ENCODE results near the gene NUP37.

NUP37 gene

GRCh38 chr12:102050660-102051430, 69.1 kb downstream of the NUP37 start:
- H3K27me3 ChIP-seq (ENCODE audit: insufficient read depth, low read length, poor library complexity, severe bottlenecking) = no peaks in the 10 kb centered on the region
- no peaks in the 10 kb centered on the region for H3K9me2 ChIP-seq (replicated peaks; ENCODE audit: low read depth, low read length)
- H3K36me3 ChIP-seq (ENCODE audit: insufficient read depth, low read length) = no peaks in the 10 kb centered on the region
- H2AFZ ChIP-seq (ENCODE audit: low read length) = no peak overlapping the region
- H3K4me1 ChIP-seq (ENCODE audit: insufficient read depth, low read length, poor library complexity, severe bottlenecking) = no peaks in the 10 kb centered on the region
- H4K20me1 ChIP-seq (ENCODE audit: insufficient read depth, low read length, poor library complexity, severe bottlenecking) = no peaks in the 10 kb centered on the region
- H3K79me2 ChIP-seq (ENCODE audit: insufficient read depth, low read length) = no peaks in the 10 kb centered on the region
- no peak overlapping the region for H3K9ac ChIP-seq (ENCODE audit: low read depth, low read length, poor library complexity, severe bottlenecking)
- no peak for TF ChIP-seq CTCF (conservative IDR thresholded peaks at IDR 0.05; ENCODE audit: low read length)
- TF ChIP-seq EZH2phosphoT487 (IDR thresholded peaks at IDR 0.05; ENCODE audit: borderline replicate concordance) = no peak
- no peak overlapping the region for H3K4me3 ChIP-seq (ENCODE audit: low read length, poor library complexity, severe bottlenecking)
- no peaks in the 10 kb centered on the region for H3K9me3 ChIP-seq (ENCODE audit: insufficient read depth, low read depth, low read length)
- H3K4me2 ChIP-seq (ENCODE audit: low read depth, low read length, poor library complexity, severe bottlenecking) = no peak overlapping the region
- H3F3A ChIP-seq (ENCODE audit: low read depth) = no peaks in the 10 kb centered on the region

- H3K9me3 ChIP-seq (ENCODE audit: insufficient read depth, low read depth, low read length) = no peaks in the 10 kb centered on the region
- H3K9ac ChIP-seq (ENCODE audit: low read depth, low read length, poor library complexity, severe bottlenecking) = no peak overlapping the region
- no peak for TF ChIP-seq EZH2phosphoT487 (IDR thresholded peaks at IDR 0.05; ENCODE audit: borderline replicate concordance)
- TF ChIP-seq CTCF (conservative IDR thresholded peaks at IDR 0.05; ENCODE audit: low read length) = no peak
- H3K4me2 ChIP-seq (ENCODE audit: low read depth, low read length, poor library complexity, severe bottlenecking) = no peak overlapping the region
- H3K4me3 ChIP-seq (ENCODE audit: low read length, poor library complexity, severe bottlenecking) = no peak overlapping the region
- H3F3A ChIP-seq (ENCODE audit: low read depth) = no peaks in the 10 kb centered on the region
- no peaks in the 10 kb centered on the region for H3K4me1 ChIP-seq (ENCODE audit: insufficient read depth, low read length, poor library complexity, severe bottlenecking)
- no peaks in the 10 kb centered on the region for H3K36me3 ChIP-seq (ENCODE audit: insufficient read depth, low read length)
- H3K27me3 ChIP-seq (ENCODE audit: insufficient read depth, low read length, poor library complexity, severe bottlenecking) = no peaks in the 10 kb centered on the region
- no peaks in the 10 kb centered on the region for H3K79me2 ChIP-seq (ENCODE audit: insufficient read depth, low read length)
- H4K20me1 ChIP-seq (ENCODE audit: insufficient read depth, low read length, poor library complexity, severe bottlenecking) = no peaks in the 10 kb centered on the region
- H2AFZ ChIP-seq (ENCODE audit: low read length) = no peak overlapping the region
- no peaks in the 10 kb centered on the region for H3K9me2 ChIP-seq (replicated peaks; ENCODE audit: low read depth, low read length)
These were observed 76.0 kb downstream of the NUP37 start for GRCh38 chr12:102043928-102044327.

- TF ChIP-seq EZH2phosphoT487 (IDR thresholded peaks at IDR 0.05; ENCODE audit: borderline replicate concordance) = no peak
- no peak for TF ChIP-seq CTCF (conservative IDR thresholded peaks at IDR 0.05; ENCODE audit: low read length)
These were observed 85.7 kb downstream of the NUP37 start for GRCh38 chr12:102033991-102034745.

More at GRCh38 chr12:102033991-102034745, 85.7 kb downstream of the NUP37 start:
- H3K4me3 ChIP-seq (ENCODE audit: low read length, poor library complexity, severe bottlenecking) = no peak overlapping the region
- no peaks in the 10 kb centered on the region for H3K9me2 ChIP-seq (replicated peaks; ENCODE audit: low read depth, low read length)
- no peaks in the 10 kb centered on the region for H3K27me3 ChIP-seq (ENCODE audit: insufficient read depth, low read length, poor library complexity, severe bottlenecking)
- no peak overlapping the region for H3K4me2 ChIP-seq (ENCODE audit: low read depth, low read length, poor library complexity, severe bottlenecking)
- H3K79me2 ChIP-seq (ENCODE audit: insufficient read depth, low read length) = no peaks in the 10 kb centered on the region
- no peaks in the 10 kb centered on the region for H3K9me3 ChIP-seq (ENCODE audit: insufficient read depth, low read depth, low read length)
- no peak overlapping the region for H3K9ac ChIP-seq (ENCODE audit: low read depth, low read length, poor library complexity, severe bottlenecking)
- H3F3A ChIP-seq (ENCODE audit: low read depth) = no peaks in the 10 kb centered on the region
- H4K20me1 ChIP-seq (ENCODE audit: insufficient read depth, low read length, poor library complexity, severe bottlenecking) = no peaks in the 10 kb centered on the region
- no peak overlapping the region for H2AFZ ChIP-seq (ENCODE audit: low read length)
- H3K36me3 ChIP-seq (ENCODE audit: insufficient read depth, low read length) = no peaks in the 10 kb centered on the region
- H3K4me1 ChIP-seq (ENCODE audit: insufficient read depth, low read length, poor library complexity, severe bottlenecking) = no peaks in the 10 kb centered on the region
